ENCODE measurements around the gene STT3B. TPM values are rescaled to one million over a fixed set of nuclear protein-coding genes. Genes with fewer than 3 reads are reported as not detected.
A peak's percentile ranks its signal among the peaks of the same experiment; 100 is the strongest.

STT3B gene
- total RNA-seq (2012; rRNA removed) (86.4 and 143 TPM in 2 replicates), polyA plus RNA-seq (2012; rRNA removed) (35.6 and 45.5 TPM in 2 replicates), Bru-seq, nascent RNA (percentile 84 among the genes with signal in this experiment), BruChase-seq, experiment 1, labeled RNA remaining after a 6-hour chase (percentile 75 among the genes with signal in this experiment), BruChase-seq, experiment 2, labeled RNA remaining after a 2-hour chase (percentile 77 among the genes with signal in this experiment)
- 7.7 and 10.9 TPM in 2 replicates for polyA plus RNA-seq (2012; cell fraction: cytosol; rRNA removed)
- polyA plus RNA-seq (2012; cell fraction: nucleus; rRNA removed; ENCODE audit: low replicate concordance): 9.2 and 32.2 TPM in 2 replicates
- long read RNA-seq, full-length matches to known transcripts: 230 of 257 reads
- long read RNA-seq, partial matches to known transcripts: 9 of 257 reads
- long read RNA-seq, other reads (novel, unspliced or antisense): 18 of 257 reads

DNA sequence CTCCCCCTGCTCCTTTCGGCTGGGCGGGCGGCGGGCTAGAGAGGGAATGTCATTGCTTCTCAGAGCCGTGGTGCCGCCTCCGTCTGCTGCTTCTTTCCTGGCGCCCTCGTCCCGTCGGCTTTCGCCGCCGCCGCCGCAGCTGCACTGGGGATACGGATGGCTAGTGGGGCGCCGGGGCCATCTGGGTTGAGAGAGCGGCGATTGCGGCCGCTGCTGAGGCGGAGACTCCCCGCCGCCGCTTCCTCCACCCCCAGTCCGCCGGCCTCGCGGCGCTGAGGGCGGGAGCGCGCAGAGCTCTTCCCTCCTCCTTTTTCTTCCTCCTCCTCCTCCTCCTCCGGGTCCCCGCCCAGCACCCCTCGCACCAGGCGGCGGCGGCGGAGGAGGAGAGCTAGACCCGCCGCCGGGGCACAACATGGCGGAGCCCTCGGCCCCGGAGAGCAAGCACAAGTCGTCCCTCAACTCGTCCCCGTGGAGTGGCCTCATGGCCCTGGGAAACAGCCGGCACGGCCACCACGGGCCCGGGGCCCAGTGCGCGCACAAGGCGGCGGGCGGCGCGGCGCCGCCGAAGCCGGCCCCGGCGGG lies at the start of gene STT3B:
Gene STT3B (plus strand): TSS at position 339 of the 582 bp plus-strand sequence. CDS start 74 bp downstream, at position 413.
- Histone ChIP-seq H3K4me3 (ENCODE audit: insufficient read depth, low read depth, low read length) (peak within 1 kb of the TSS; percentile 77), H3K4ac (ENCODE audit: low read depth, low read length) (peak within 1 kb of the TSS; percentile 90), H4K8ac (ENCODE audit: low read depth in 2 of 2, low read length in 2 of 2) (peak within 1 kb of the TSS; percentile 23 to 76), H4K5ac (ENCODE audit: low read depth, low read length) (peak within 1 kb of the TSS; percentile 46), H2BK5ac (ENCODE audit: low read depth, low read length, poor library complexity, severe bottlenecking) (peak within 1 kb of the TSS; percentile 92), H3K9ac (ENCODE audit: low read depth, low read length) (peak within 1 kb of the TSS; percentile 84), H3K9me3 (ENCODE audit: control insufficient read depth, insufficient read depth, low read length) (no peaks in the 10 kb centered on the region), H2BK15ac (ENCODE audit: low read depth, low read length) (peak within 1 kb of the TSS; percentile 6; the same call in 1 of the 3 replicates), H2BK20ac (ENCODE audit: low read depth, low read length) (peak within 1 kb of the TSS; percentile 45), H3K36me3 (ENCODE audit: control insufficient read depth, insufficient read depth, low read length) (no peaks in the 10 kb centered on the region), H3K27ac (ENCODE audit: insufficient read depth, low read length) (peak within 1 kb of the TSS; percentile 95), H3K56ac (ENCODE audit: extremely low read depth, insufficient read depth, low read length) (peak within 1 kb of the TSS; percentile 80), H2AK5ac (ENCODE audit: low read depth, low read length) (peak within 1 kb of the TSS; percentile 54; the same call in 1 of the 2 replicates), H4K91ac (ENCODE audit: insufficient read depth, low read depth, low read length) (peak within 1 kb of the TSS; percentile 74; the same call in 1 of the 2 replicates), H3K4me1 (ENCODE audit: control insufficient read depth, insufficient read depth, low read length) (no peaks in the 10 kb centered on the region), H3K27me3 (ENCODE audit: control insufficient read depth, insufficient read depth, low read length) (no peaks in the 10 kb centered on the region), H3K23ac (ENCODE audit: low read depth, low read length) (peak within 1 kb of the TSS; percentile 74), H3K9me1 (ENCODE audit: insufficient read depth, low read length) (no peaks in the 10 kb centered on the region), H3K14ac (replicated peaks; ENCODE audit: low read depth, low read length) (peak within 1 kb of the TSS; percentile 93), H3K79me1 (ENCODE audit: low read depth in 1 of 2, low read length in 2 of 2) (peaks cover 3 to 17% of the 10 kb centered on the region in 2 experiments; a peak in 2 of 4 replicates), H3K18ac (ENCODE audit: low read depth, low read length) (peak within 1 kb of the TSS; percentile 39), H2AK9ac (replicated peaks; ENCODE audit: low read depth, low read length, poor library complexity) (peak within 1 kb of the TSS; percentile 92), H4K20me1 (ENCODE audit: insufficient read depth, low read length) (peaks cover 26% of the 10 kb centered on the region), H2AFZ (replicated peaks; ENCODE audit: low read length, poor library complexity) (peak within 1 kb of the TSS; percentile 96), H3K4me2 (ENCODE audit: low read depth, low read length) (peak within 1 kb of the TSS; percentile 99), H2BK120ac (ENCODE audit: low read depth, low read length) (peak within 1 kb of the TSS; percentile 75)
- TSS peak; percentile 47 for BruUV-seq (replicated peaks)
- TF ChIP-seq POLR2A (IDR thresholded peaks at IDR 0.05; ENCODE audit: low read depth, low read length): peak; percentile 5; the same call in 1 of the 2 replicates
- TF ChIP-seq MXI1 (IDR thresholded peaks at IDR 0.05; ENCODE audit: borderline replicate concordance, low read depth, low read length): no peak
- TF ChIP-seq FOS (IDR thresholded peaks at IDR 0.05; ENCODE audit: low read depth, low read length): no peak
- no peak for TF ChIP-seq SMC3 (IDR thresholded peaks at IDR 0.05; ENCODE audit: low read depth, low read length)
- TF ChIP-seq MAZ (IDR thresholded peaks at IDR 0.05; ENCODE audit: borderline replicate concordance, low read depth, low read length): peak; percentile 65; the same call in 1 of the 2 replicates
- WGBS, 2 experiments (ENCODE audit: extremely low coverage in 2 of 2, insufficient read length in 1 of 2): 0% methylated on average over 23 of the region's 68 CpGs; no CpG with 5 or more reads in 1 of the 2 experiments
- ATAC-seq (ENCODE audit: low read depth) (peak; percentile 75), DNase-seq (peak; percentile 75)
- in situ Hi-C loops (cut with MboI; ENCODE audit: low sequenced_read_pairs) (no loop called here), intact Hi-C loops (cut with micrococcal nuclease) (loop anchor here (1.0 to 10.0 kb wide), 6 partner anchors 168 to 760 kb away; no protein-coding TSS in a partner anchor), dilution Hi-C loops (cut with HindIII; ENCODE audit: low sequenced_read_pairs, unreplicated experiment) (no loop called here)
- ChIA-PET POLR2A (ENCODE audit: unreplicated experiment) (interaction anchor here (0.6 to 1.0 kb wide), 5 partner anchors 13 to 725 kb away, joined by 3 to 6 read pairs (median 4); no protein-coding TSS in a partner anchor), CTCF (interaction anchor here (1.3 kb wide), 1 partner anchor 598 kb away, joined by 3 read pairs; no protein-coding TSS in a partner anchor)
